Mucosa of rectum (tissue), 2 donors: ENCODE results near the gene C1QTNF12.

ENCODE experiments used
- H3K27ac ChIP-seq, 2 donors: one replicate each; pipeline ENCODE4 v1.7.0; 2013; ENCODE audit warnings: inconsistent platforms in 2 of 2, low read depth in 2 of 2, low read length in 2 of 2
- H3K27me3 ChIP-seq, 2 donors: one replicate each; pipeline ENCODE4 v1.7.0; 2013; ENCODE audit warnings: low read length in 2 of 2; ENCODE audit not compliant: control insufficient read depth in 2 of 2, insufficient read depth in 2 of 2
- H3K36me3 ChIP-seq, 2 donors: one replicate each; pipeline ENCODE4 v1.7.0; 2013; ENCODE audit warnings: low read length in 2 of 2; ENCODE audit not compliant: control insufficient read depth in 2 of 2, insufficient read depth in 2 of 2
- H3K4me1 ChIP-seq, 2 donors: one replicate each; pipeline ENCODE4 v1.7.0; 2013; ENCODE audit warnings: low read length in 2 of 2, mild to moderate bottlenecking in 1 of 2; ENCODE audit not compliant: control insufficient read depth in 2 of 2, insufficient read depth in 2 of 2
- H3K4me3 ChIP-seq, 2 donors: one replicate each; pipeline ENCODE4 v1.7.0; 2013; ENCODE audit warnings: low read length in 2 of 2
- H3K9ac ChIP-seq, 2 donors: one replicate each; pipeline ENCODE4 v1.7.0; 2013; ENCODE audit warnings: low read length in 2 of 2, low read depth in 1 of 2, mild to moderate bottlenecking in 1 of 2
- H3K9me3 ChIP-seq, 2 donors: one replicate each; pipeline ENCODE4 v1.7.0; 2013; ENCODE audit warnings: low read length in 2 of 2; ENCODE audit not compliant: control insufficient read depth in 2 of 2
- donor health status: healthy.
- donor health status: Normal muscosa, but diverticular disease.

The C1QTNF12 gene

DNA sequence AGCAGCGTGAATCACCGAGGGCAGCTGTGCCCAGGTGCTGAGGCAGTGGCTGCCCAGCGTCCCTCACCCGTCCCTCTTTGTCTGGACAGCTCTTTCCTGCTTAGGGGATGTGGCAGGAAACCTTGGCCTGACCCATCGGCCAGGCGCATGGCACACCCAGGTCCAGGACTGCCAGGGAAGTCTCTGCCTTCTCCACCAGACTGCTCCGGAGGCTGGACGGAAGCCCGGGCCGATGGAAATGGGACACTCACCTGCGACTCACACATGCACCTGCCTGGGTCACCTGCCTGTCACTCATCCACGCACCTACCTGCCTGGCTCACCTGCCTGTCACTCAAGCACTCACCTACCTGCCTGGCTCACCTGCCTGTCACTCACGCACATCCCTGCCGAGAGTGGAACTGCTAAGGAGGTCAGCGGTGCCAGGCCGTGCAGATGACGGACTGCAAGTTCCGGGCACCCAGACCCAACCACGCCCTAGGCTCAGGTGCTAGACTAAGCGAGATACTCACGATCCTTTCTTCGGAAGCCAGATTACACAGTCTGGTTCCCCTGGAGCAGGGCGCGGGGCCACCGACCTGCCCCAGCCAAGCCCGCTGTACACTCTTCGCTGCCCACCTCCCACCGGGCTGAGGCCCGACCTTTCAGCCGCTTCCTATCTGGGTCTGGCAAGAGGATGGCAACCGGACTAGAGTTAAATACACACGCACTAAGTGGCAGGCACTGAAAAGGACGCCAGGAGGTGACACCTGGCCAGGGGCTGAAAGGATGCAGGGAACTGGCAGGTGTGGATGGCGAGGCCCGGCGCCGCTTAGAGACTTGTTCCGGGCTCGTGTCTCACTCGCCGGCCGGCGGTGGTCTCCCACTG lies 26.1 kb upstream of the C1QTNF12 start:
- no peaks in the 10 kb centered on the region for H3K9me3 ChIP-seq

GRCh38 chr1:1270813-1271212 lies 24.3 kb upstream of the C1QTNF12 start:
- H3K9ac ChIP-seq, result no peak overlapping the region

More for the DNA sequence above, 26.1 kb upstream of the C1QTNF12 start:
- Histone ChIP-seq H3K4me1 (peaks cover 21 to 29% of the 10 kb centered on the region in 2 donors), H3K4me3 (peak overlapping the region; percentile 78 to 87), H3K27me3 (no peaks in the 10 kb centered on the region), H3K9ac (peak overlapping the region; percentile 90 to 93), H3K27ac (peak overlapping the region; percentile 75 to 80), H3K36me3 (peaks cover 1 to 4% of the 10 kb centered on the region in 2 donors)

GRCh38 chr1:1268284-1268682 lies 21.8 kb upstream of the C1QTNF12 start:
- peaks cover 17 to 23% of the 10 kb centered on the region in 2 donors for H3K4me1 ChIP-seq
- no peak overlapping the region for H3K27ac ChIP-seq
- no peak overlapping the region for H3K9ac ChIP-seq
- no peaks in the 10 kb centered on the region for H3K9me3 ChIP-seq
- no peak overlapping the region for H3K4me3 ChIP-seq
- no peaks in the 10 kb centered on the region for H3K27me3 ChIP-seq
- H3K36me3 ChIP-seq, result peaks cover 22 to 24% of the 10 kb centered on the region in 2 donors

More at GRCh38 chr1:1270813-1271212, 24.3 kb upstream of the C1QTNF12 start:
- no peak overlapping the region for H3K4me3 ChIP-seq
- peaks cover 7 to 8% of the 10 kb centered on the region in 2 donors for H3K36me3 ChIP-seq
- no peaks in the 10 kb centered on the region for H3K27me3 ChIP-seq
- peaks cover 21 to 29% of the 10 kb centered on the region in 2 donors for H3K4me1 ChIP-seq
- H3K27ac ChIP-seq, result no peak overlapping the region
- no peaks in the 10 kb centered on the region for H3K9me3 ChIP-seq

- H3K27me3 ChIP-seq, result no peaks in the 10 kb centered on the region
- peaks cover 25 to 30% of the 10 kb centered on the region in 2 donors for H3K36me3 ChIP-seq
- no peaks in the 10 kb centered on the region for H3K9me3 ChIP-seq
- H3K4me3 ChIP-seq, result no peak overlapping the region
- H3K9ac ChIP-seq, result no peak overlapping the region
- H3K27ac ChIP-seq, result no peak overlapping the region
- peaks cover 16 to 20% of the 10 kb centered on the region in 2 donors for H3K4me1 ChIP-seq
Measured at GRCh38 chr1:1267488-1268283, 21.2 kb upstream of the C1QTNF12 start.

GRCh38 chr1:1264868-1265272 lies 18.3 kb upstream of the C1QTNF12 start:
- Histone ChIP-seq H3K4me1 (peaks cover 0 to 3% of the 10 kb centered on the region in 2 donors), H3K9me3 (no peaks in the 10 kb centered on the region), H3K4me3 (no peak overlapping the region), H3K27me3 (no peaks in the 10 kb centered on the region), H3K9ac (no peak overlapping the region), H3K27ac (no peak overlapping the region), H3K36me3 (peaks cover 43 to 46% of the 10 kb centered on the region in 2 donors)

DNA sequence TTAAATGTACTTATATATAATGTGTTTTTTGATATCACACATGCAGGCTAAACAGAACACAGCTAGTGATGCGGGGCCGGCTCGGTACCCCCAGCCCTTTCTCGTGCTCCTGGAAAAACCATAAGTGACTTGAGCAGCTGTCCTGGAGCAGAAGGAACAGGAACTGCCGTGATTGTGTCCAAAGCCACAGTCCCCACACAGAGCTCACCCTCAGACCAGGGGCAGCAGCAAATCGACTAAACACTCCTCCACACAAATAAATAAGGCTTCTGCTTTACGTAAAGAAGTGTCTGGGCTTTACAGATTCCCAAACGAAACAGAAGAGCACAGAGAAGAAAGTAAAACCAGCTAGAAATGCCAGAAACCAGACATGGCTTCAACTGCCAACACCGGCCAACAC lies 17.5 kb upstream of the C1QTNF12 start:
- no peaks in the 10 kb centered on the region for H3K27me3 ChIP-seq
- H3K4me3 ChIP-seq, result no peak overlapping the region
- H3K9me3 ChIP-seq, result no peaks in the 10 kb centered on the region
- peaks cover 47 to 51% of the 10 kb centered on the region in 2 donors for H3K36me3 ChIP-seq
- H3K4me1 ChIP-seq, result peaks cover 0 to 3% of the 10 kb centered on the region in 2 donors
- H3K9ac ChIP-seq, result no peak overlapping the region
- H3K27ac ChIP-seq, result no peak overlapping the region

DNA sequence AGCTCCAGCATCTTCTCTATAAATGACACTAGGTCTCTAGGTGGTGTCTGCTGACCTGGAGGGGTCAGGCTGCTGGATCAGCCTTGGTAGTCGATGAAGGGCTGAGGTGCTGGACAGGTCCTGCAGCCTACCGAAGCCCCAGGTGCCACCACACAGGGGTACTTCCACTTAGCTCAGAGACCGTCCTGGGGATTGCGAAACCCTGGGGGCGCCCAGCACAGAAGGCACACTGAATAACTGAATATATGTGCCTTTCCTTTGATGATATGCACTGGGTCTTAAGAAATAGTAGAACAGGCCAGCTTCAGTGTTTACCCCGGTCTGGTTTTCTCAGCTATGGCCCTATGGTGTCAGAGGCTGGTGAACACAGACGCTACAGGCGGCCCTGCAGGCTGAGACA lies 16.2 kb upstream of the C1QTNF12 start:
- no peak overlapping the region for H3K4me3 ChIP-seq
- H3K4me1 ChIP-seq, result peaks cover 0 to 3% of the 10 kb centered on the region in 2 donors
- H3K9me3 ChIP-seq, result no peaks in the 10 kb centered on the region
- no peaks in the 10 kb centered on the region for H3K27me3 ChIP-seq
- no peak overlapping the region for H3K27ac ChIP-seq
- H3K9ac ChIP-seq, result no peak overlapping the region
- peaks cover 50 to 57% of the 10 kb centered on the region in 2 donors for H3K36me3 ChIP-seq

DNA sequence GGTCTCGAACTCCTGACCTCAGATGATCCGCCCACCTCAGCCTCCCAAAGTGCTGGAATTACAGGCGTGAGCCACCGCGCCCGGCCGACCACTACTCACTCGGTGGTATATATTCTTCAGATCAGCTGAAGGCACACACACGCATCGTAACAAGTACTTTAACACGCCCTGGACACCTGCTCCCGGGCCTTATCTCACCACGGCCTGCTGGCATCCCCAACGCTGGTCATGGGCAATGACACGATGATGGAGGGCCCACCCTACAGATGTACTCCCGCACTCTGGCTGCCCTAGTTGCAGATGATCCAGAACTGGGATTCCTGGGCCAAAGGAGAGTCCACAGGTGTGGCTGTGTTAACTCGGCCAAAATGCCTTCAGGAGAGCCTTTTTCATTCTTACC lies 15.5 kb upstream of the C1QTNF12 start:
- Histone ChIP-seq H3K9me3 (no peaks in the 10 kb centered on the region), H3K9ac (no peak overlapping the region), H3K4me1 (peaks cover 0 to 3% of the 10 kb centered on the region in 2 donors), H3K27ac (no peak overlapping the region), H3K4me3 (no peak overlapping the region), H3K36me3 (peaks cover 46 to 54% of the 10 kb centered on the region in 2 donors), H3K27me3 (no peaks in the 10 kb centered on the region)

- Histone ChIP-seq H3K4me3 (no peak overlapping the region), H3K27ac (no peak overlapping the region), H3K9ac (no peak overlapping the region), H3K9me3 (no peaks in the 10 kb centered on the region), H3K27me3 (no peaks in the 10 kb centered on the region), H3K4me1 (peaks cover 0 to 3% of the 10 kb centered on the region in 2 donors), H3K36me3 (peaks cover 46 to 58% of the 10 kb centered on the region in 2 donors)
Measured at GRCh38 chr1:1260843-1261560, 14.5 kb upstream of the C1QTNF12 start.
